ENCODE results near the gene YTHDF1.
A peak's percentile ranks its signal among the peaks of the same experiment; 100 is the strongest.

YTHDF1 gene

DNA sequence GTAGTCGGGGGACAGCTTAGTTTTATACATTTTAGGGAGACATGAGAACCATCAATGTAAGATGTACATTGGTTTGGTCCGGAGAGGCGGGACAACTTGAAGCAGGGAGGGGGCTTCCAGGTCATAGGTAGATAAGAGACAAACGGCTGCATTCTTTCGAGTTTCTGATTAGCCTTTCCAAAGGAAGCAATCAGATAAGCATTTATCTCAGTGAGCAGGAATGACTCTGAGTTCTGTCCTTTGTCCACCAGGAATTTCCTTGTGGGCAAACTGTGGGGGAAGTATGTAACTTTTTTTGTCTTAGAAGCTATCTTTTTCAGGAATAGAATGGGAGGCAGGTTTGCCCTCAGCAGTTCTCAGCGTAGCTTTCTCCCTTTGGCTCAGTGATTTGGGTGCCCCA lies 1.4 kb downstream of the YTHDF1 start:
- TF ChIP-seq, protein P1, sequence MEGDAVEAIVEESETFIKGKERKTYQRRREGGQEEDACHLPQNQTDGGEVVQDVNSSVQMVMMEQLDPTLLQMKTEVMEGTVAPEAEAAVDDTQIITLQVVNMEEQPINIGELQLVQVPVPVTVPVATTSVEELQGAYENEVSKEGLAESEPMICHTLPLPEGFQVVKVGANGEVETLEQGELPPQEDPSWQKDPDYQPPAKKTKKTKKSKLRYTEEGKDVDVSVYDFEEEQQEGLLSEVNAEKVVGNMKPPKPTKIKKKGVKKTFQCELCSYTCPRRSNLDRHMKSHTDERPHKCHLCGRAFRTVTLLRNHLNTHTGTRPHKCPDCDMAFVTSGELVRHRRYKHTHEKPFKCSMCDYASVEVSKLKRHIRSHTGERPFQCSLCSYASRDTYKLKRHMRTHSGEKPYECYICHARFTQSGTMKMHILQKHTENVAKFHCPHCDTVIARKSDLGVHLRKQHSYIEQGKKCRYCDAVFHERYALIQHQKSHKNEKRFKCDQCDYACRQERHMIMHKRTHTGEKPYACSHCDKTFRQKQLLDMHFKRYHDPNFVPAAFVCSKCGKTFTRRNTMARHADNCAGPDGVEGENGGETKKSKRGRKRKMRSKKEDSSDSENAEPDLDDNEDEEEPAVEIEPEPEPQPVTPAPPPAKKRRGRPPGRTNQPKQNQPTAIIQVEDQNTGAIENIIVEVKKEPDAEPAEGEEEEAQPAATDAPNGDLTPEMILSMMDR (conservative IDR thresholded peaks at IDR 0.05): no peak
- no peak for TF ChIP-seq ZFX (IDR thresholded peaks at IDR 0.05)
- H3K27ac ChIP-seq: peak overlapping the region; percentile 96; the same call in 1 of the 2 replicates

DNA sequence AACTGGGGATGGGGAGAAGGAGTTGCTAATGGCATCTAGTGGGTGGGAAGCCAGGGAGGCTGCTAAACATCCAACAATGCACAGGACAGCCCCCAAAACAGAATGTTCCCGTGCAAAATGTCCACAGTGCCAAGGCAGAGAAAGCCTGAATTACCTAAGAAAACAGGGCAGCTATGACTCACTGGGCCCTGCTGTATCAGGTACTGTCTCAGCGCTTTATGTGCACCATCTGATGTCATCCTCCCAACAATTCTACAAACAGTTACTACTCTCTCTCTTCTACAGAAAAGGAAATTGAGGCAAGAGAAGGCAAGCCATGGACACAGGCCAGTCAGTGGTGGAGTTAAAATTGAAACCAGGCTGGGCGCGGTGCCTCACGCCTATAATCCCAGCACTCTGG lies 3.1 kb downstream of the YTHDF1 start:
- H3K27ac ChIP-seq: no peak overlapping the region
- TF ChIP-seq, protein P1 (conservative IDR thresholded peaks at IDR 0.05): no peak
- TF ChIP-seq ZFX (IDR thresholded peaks at IDR 0.05): no peak

DNA sequence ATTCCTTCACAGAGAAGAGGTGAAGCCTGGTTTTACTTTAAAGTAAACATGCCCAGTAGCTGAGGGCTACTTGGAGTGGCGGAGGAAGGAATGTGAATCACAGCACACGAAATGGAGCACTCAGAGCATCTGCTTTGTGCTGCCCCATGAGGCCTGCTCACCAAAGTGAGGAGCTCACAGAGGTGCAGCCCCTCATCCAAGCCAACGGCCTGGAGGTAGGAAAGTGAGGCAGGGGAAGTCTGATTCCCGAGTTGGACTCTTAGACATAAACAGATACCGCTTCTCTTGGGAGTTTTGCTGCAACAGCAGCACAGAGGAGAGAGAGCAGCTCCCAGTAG lies 3.6 kb downstream of the YTHDF1 start:
- no peak overlapping the region for H3K27ac ChIP-seq
- TF ChIP-seq, protein P1 (conservative IDR thresholded peaks at IDR 0.05): no peak
- no peak for TF ChIP-seq ZFX (IDR thresholded peaks at IDR 0.05)

DNA sequence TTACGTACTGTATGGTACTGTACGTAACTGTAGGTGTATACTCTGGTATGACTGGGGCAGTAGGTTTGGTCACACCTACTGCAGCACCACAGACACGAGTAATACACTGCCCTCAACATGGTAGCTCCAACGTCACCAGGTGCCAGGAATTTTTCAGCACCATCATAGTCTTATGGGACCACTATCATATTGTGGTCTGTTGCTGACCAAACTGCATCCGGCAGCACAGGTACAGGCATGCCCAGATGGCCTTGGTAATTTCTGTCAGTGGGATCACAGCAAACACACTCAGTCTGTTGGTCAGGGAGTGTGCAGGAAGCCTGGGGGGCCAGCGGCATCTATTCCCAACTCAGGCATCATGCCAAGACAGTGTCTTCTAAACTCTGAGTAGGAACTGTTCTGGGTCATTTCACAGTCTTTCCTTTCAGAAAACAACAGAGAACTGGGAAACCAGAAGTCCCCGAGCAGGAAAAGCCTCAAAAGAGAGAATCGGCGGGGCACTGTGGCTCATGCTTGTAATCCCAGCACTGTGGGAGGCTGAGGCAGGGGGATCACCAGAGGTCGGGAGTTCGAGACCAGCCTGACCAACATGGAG lies 5.8 kb downstream of the YTHDF1 start:
- no peak for TF ChIP-seq ZFX (IDR thresholded peaks at IDR 0.05)
- TF ChIP-seq, protein P1 (conservative IDR thresholded peaks at IDR 0.05): no peak
- H3K27ac ChIP-seq: peak overlapping the region; percentile 18

DNA sequence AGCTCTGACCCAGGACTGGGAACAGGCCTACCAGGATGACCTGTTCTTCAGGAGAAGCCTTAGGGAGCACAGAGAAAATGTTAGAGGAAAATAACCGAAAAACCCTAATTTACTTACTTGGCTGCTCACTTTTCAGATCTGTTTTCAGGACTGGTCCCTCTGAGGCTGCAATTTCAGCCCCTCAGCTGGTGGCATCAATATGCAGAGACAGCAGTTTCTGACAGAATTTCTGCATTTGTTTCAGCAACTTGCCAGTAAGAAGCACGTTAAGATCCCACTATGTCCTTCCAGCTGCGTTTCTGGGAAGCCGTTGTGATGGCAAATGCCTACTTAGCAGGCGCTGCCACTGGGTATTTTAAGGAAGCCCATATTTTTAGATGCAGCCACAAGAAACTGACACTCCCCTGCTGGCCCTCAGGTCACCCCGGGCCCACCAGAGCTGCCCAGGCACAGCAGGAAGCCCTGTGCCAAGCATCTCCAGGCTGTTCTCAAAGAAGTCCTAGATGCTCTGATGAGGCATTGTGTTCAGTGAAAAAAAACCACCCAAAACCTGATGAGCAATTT lies 7.5 kb downstream of the YTHDF1 start:
- H3K27ac ChIP-seq: peak overlapping the region; percentile 60

DNA sequence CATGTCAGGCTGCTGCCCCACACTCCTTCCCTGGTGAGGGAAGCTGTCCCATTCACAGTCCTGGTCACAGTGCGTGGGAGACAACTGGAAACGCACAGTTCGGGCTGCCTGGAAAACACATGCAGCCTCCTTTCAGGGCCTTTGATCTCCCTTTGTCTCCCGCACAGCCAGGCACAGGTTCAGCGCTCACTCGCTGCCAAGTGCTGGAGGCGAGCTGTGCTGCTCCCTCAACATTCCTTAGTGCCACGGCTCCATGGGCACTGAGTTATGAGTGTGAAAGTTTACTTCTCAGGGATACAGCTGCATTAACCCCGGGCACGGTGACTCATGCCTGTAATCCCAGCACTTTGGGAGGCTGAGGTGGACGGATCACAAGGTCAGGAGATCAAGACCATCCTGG lies 9.1 kb downstream of the YTHDF1 start:
- no peak for TF ChIP-seq ZFX (IDR thresholded peaks at IDR 0.05)
- TF ChIP-seq, protein P1 (conservative IDR thresholded peaks at IDR 0.05): no peak
- H3K27ac ChIP-seq: peak overlapping the region; percentile 60

More for the DNA sequence above, 7.5 kb downstream of the YTHDF1 start:
- TF ChIP-seq, protein P1 (conservative IDR thresholded peaks at IDR 0.05): no peak
- TF ChIP-seq ZFX (IDR thresholded peaks at IDR 0.05): no peak

DNA sequence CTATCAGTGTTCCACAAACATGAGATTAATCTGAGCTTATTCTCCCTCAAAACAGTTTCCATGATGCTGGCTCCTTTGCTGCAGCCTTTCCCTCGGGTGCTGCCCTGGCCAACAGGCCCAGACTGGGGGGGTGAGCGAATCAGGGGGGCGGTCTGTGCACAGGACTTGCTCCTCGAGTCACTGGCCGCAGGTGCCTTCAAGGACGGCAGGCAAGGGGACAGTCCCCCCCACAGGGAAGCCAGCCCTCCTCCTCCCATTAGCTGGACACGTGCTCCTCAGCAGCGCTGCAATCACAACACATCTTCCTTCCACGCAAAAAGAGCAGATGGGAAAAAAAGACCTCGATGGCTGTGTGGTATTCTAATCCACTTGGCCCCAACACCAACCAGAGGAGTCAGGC lies 10.0 kb downstream of the YTHDF1 start:
- TF ChIP-seq ZFX (IDR thresholded peaks at IDR 0.05): no peak
- TF ChIP-seq, protein P1 (conservative IDR thresholded peaks at IDR 0.05): no peak
- no peak overlapping the region for H3K27ac ChIP-seq
